B cell (primary cell): ENCODE measurements around the gene TMEM132E. TPM values are rescaled to one million over a fixed set of nuclear protein-coding genes. Genes with fewer than 3 reads are reported as not detected.
A peak's percentile ranks its signal among the peaks of the same experiment; 100 is the strongest.

ENCODE experiments used
- ATAC-seq: fragments of 200-7000 bp; cut with Tn5 transposase; one replicate; pipeline ENCODE4 v1.10.0; 2021; ENCODE audit warnings: low read depth, mild to moderate bottlenecking, moderate number of reproducible peaks, moderate library complexity
- CTCF ChIA-PET: fragments of 350-600 bp; sonication (Branson Sonifier 250); formaldehyde crosslinking; loops from one replicate; lab custom pipeline; 2021; ENCODE audit warnings: antibody characterized with exemption, inconsistent platforms; lab: Charles Lee
- POLR2A ChIA-PET: fragments of 350-600 bp; sonication (Branson Sonifier 250); formaldehyde crosslinking; loops from one replicate; lab custom pipeline; 2021; ENCODE audit warnings: antibody characterized with exemption; lab: Charles Lee
- DNase-seq: peaks from one replicate; pipeline ENCODE4 v3.0.0; 2013
- H2AFZ ChIP-seq: 2 replicates; pipeline ENCODE4 v1.6.1; 2012; ENCODE audit warnings: mild to moderate bottlenecking, low read depth, low read length; ENCODE audit not compliant: insufficient read depth, poor library complexity, severe bottlenecking
- H3K27ac ChIP-seq, 2 donors: 1 replicate in 1 of 2; 2 replicates in 1 of 2; pipeline ENCODE4 v1.5.1; 2012 to 2013; ENCODE audit warnings: low read length in 2 of 2, mild to moderate bottlenecking in 2 of 2, moderate library complexity in 1 of 2
- H3K27me3 ChIP-seq, 4 experiments: fragments of 200-600 bp in 1 of 4; sonication (generic) in 1 of 4; replicated peaks in 1 of 4; 1 replicate in 2 of 4; 2 replicates in 2 of 4; pipeline versions ENCODE4 v1.6.1 to v1.7.0; 2013 to 2016; ENCODE audit warnings: low read length in 3 of 4, mild to moderate bottlenecking in 2 of 4, mixed read lengths in 1 of 4, moderate library complexity in 1 of 4; ENCODE audit not compliant: insufficient read depth in 4 of 4, control insufficient read depth in 3 of 4; ENCODE audit errors: control extremely low read depth in 1 of 4
- H3K36me3 ChIP-seq, 2 experiments: replicated peaks in 1 of 2; 1 replicate in 1 of 2; 2 replicates in 1 of 2; pipeline versions ENCODE4 v1.6.1 to v1.7.1; 2013; ENCODE audit warnings: low read length in 1 of 2; ENCODE audit not compliant: insufficient read depth in 2 of 2, control insufficient read depth in 1 of 2; ENCODE audit errors: control extremely low read depth in 1 of 2, extremely low read depth in 1 of 2
- H3K4me1 ChIP-seq, 2 donors: fragments of 200-600 bp in 1 of 2; sonication (generic) in 1 of 2; 1 replicate in 1 of 2; 2 replicates in 1 of 2; pipeline versions ENCODE4 v1.5.1 to v1.6.1; 2013 to 2017; ENCODE audit warnings: low read length in 2 of 2; ENCODE audit not compliant: control insufficient read depth in 2 of 2, insufficient read depth in 2 of 2
- H3K4me2 ChIP-seq: replicated peaks from 2 replicates; pipeline ENCODE3; 2012; ENCODE audit warnings: mild to moderate bottlenecking, low read depth, low read length; ENCODE audit not compliant: poor library complexity, severe bottlenecking
- H3K4me3 ChIP-seq, 5 experiments: fragments of 200-600 bp in 1 of 5; sonication (generic) in 1 of 5; 1 replicate in 3 of 5; 2 replicates in 2 of 5; pipeline versions ENCODE4 v1.5.1 to v1.7.0; 2011 to 2016; ENCODE audit warnings: low read length in 4 of 5, mild to moderate bottlenecking in 4 of 5, low read depth in 2 of 5, control low read depth in 1 of 5, moderate library complexity in 1 of 5; ENCODE audit not compliant: insufficient read depth in 1 of 5; ENCODE audit errors: control extremely low read depth in 1 of 5, extremely low read depth in 1 of 5
- H3K79me2 ChIP-seq: fragments of 200-600 bp; sonication (generic); one replicate; pipeline ENCODE4 v1.6.0; 2016; ENCODE audit warnings: low read length; ENCODE audit not compliant: control insufficient read depth, insufficient read depth
- H3K9ac ChIP-seq: fragments of 200-600 bp; sonication (generic); 2 replicates; pipeline ENCODE4 v1.6.1; 2017; ENCODE audit warnings: mild to moderate bottlenecking, low read length, moderate library complexity
- H3K9me3 ChIP-seq, 3 donors: one replicate each; pipeline versions ENCODE4 v1.6.1 to v1.7.1; 2013; ENCODE audit warnings: low read length in 2 of 3; ENCODE audit not compliant: control insufficient read depth in 2 of 3, insufficient read depth in 1 of 3; ENCODE audit errors: control extremely low read depth in 1 of 3
- H4K20me1 ChIP-seq: 2 replicates; pipeline ENCODE4 v1.6.0; 2012; ENCODE audit warnings: mild to moderate bottlenecking, low read length; ENCODE audit not compliant: insufficient read depth, control insufficient read depth, poor library complexity, severe bottlenecking
- H3K27ac Mint-ChIP-seq: one replicate; pipeline ENCODE4 v1.8.0; 2021; ENCODE audit warnings: mixed read lengths
- H3K27me3 Mint-ChIP-seq: one replicate; pipeline ENCODE4 v1.8.0; 2021; ENCODE audit warnings: mixed read lengths
- H3K4me1 Mint-ChIP-seq: one replicate; pipeline ENCODE4 v1.8.0; 2021; ENCODE audit warnings: mixed read lengths
- H3K4me3 Mint-ChIP-seq: one replicate; pipeline ENCODE4 v1.8.0; 2021; ENCODE audit warnings: mixed read lengths
- H3K9me3 Mint-ChIP-seq: one replicate; pipeline ENCODE4 v1.8.0; 2022; ENCODE audit warnings: mixed read lengths; ENCODE audit not compliant: insufficient read depth
- EZH2 ChIP-seq: IDR thresholded peaks from 2 replicates; pipeline ENCODE4 v1.6.1; 2012; ENCODE audit warnings: borderline replicate concordance, low read depth, mild to moderate bottlenecking, moderate library complexity, low read length; ENCODE audit not compliant: insufficient read depth, poor library complexity, severe bottlenecking
- WGBS: methylation state at CpG from one replicate; pipeline ENCODE4 v1.1.5; 2013; ENCODE audit warnings: missing lambda C conversion rate; ENCODE audit not compliant: insufficient coverage; 5-methylcytosine and 5-hydroxymethylcytosine counted together
- intact Hi-C: fragments of 100-400 bp; cut with micrococcal nuclease; formaldehyde crosslinking; loops from one replicate; pipeline ENCODE4 v1.10.0; 2022
- polyA plus RNA-seq: library from polyadenylated mRNA; depleted of rRNA; stranded (reverse); fragments of >200 nt; gene quantifications from 2 replicates; pipeline ENCODE4 v1.2.3, GENCODE V29; 2012
- total RNA-seq, 2 donors: library from RNA; stranded (reverse); fragments of 120-200 nt in 1 of 2; gene quantifications; 1 replicate in 1 of 2; 2 replicates in 1 of 2; pipeline versions ENCODE4 v1.2.3 to v1.2.4, GENCODE V29; 2013 to 2022
- TF ChIP-seq, protein P1 (sequence below): fragments of 200-600 bp; IDR thresholded peaks from one replicate; pipeline ENCODE4 v1.8.0; 2022; ENCODE audit warnings: antibody characterized with exemption, mild to moderate bottlenecking

TMEM132E gene
- total and polyA plus RNA-seq, 2 donors (not counting 1 experiment from before 2014, with no cell fraction given) = not detected

DNA sequence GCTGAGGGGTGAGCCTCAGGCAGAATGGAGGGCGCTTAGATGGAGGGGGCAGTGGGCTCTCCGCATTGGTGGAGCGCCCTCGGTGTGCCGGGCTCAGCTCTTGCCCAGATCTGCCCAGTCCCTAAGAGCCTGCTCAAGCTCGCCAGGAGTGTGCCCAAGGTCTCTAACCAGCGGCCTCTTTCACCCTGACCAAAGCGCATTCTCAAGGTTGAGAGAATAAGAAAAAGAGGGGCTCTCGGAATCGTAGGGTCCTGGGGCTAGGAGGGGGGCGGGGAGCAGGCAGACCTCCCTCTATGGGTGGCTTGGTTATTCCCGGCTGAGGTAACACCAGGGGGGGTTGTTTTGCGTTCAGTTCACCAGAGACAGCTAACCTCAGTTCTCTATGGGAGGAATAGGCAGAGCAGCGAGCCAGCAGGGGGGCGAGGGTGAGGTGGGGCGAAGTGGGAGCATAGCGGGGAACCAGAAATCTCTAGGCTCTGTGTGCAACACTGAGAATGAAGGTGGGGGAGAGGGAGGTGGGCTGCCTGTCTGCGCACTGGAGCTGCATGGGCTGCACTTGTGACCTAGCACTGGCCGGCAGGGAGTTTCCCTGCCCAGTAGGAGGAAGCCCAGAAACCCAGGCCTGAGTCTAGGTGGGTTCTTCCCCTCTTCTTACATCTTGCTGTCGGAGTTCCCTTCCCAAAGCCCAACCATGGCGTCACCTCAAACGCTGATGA, 3.0 kb downstream of the TMEM132E start:
- no peak overlapping the region for H3K9ac ChIP-seq
- ChIA-PET POLR2A (no interaction called here), CTCF (no interaction called here)
- H3K79me2 ChIP-seq = no peaks in the 10 kb centered on the region
- H3K27ac ChIP-seq = no peak overlapping the region
- H3K4me3 ChIP-seq = no peak overlapping the region
- no peak for ATAC-seq
- TF ChIP-seq, protein P1, sequence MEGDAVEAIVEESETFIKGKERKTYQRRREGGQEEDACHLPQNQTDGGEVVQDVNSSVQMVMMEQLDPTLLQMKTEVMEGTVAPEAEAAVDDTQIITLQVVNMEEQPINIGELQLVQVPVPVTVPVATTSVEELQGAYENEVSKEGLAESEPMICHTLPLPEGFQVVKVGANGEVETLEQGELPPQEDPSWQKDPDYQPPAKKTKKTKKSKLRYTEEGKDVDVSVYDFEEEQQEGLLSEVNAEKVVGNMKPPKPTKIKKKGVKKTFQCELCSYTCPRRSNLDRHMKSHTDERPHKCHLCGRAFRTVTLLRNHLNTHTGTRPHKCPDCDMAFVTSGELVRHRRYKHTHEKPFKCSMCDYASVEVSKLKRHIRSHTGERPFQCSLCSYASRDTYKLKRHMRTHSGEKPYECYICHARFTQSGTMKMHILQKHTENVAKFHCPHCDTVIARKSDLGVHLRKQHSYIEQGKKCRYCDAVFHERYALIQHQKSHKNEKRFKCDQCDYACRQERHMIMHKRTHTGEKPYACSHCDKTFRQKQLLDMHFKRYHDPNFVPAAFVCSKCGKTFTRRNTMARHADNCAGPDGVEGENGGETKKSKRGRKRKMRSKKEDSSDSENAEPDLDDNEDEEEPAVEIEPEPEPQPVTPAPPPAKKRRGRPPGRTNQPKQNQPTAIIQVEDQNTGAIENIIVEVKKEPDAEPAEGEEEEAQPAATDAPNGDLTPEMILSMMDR = no peak
- no peak for TF ChIP-seq EZH2
- H4K20me1 ChIP-seq = no peaks in the 10 kb centered on the region
- 6% methylated on average over 18 of the region's 22 CpGs for WGBS
- peaks cover 0 to 9% (median 0%) of the 10 kb centered on the region in 3 donors for H3K9me3 ChIP-seq
- H3K27ac Mint-ChIP-seq = no peak overlapping the region
- no peaks in the 10 kb centered on the region for H3K9me3 Mint-ChIP-seq
- H3K4me2 ChIP-seq = no peak overlapping the region
- intact Hi-C loops = no loop called here
- H3K4me1 ChIP-seq = peaks cover 23 to 30% of the 10 kb centered on the region in 2 donors
- peaks cover 67% of the 10 kb centered on the region for H3K27me3 Mint-ChIP-seq
- no peak for DNase-seq
- no peak overlapping the region for H2AFZ ChIP-seq
- peak overlapping the region; percentile 3 for H3K4me3 Mint-ChIP-seq
- no peaks in the 10 kb centered on the region for H3K36me3 ChIP-seq
- H3K4me1 Mint-ChIP-seq = peaks cover 16% of the 10 kb centered on the region
- peaks cover 0 to 73% (median 36%) of the 10 kb centered on the region in 4 experiments for H3K27me3 ChIP-seq

GRCh38 chr17:34582901-34583245, 3.5 kb downstream of the TMEM132E start:
- H3K9me3 Mint-ChIP-seq = no peaks in the 10 kb centered on the region
- Histone ChIP-seq H4K20me1 (no peaks in the 10 kb centered on the region), H3K27ac (no peak overlapping the region), H3K79me2 (no peaks in the 10 kb centered on the region), H3K4me3 (no peak overlapping the region), H3K9ac (no peak overlapping the region), H3K27me3 (peaks cover 0 to 73% (median 31%) of the 10 kb centered on the region in 4 experiments), H3K4me1 (peaks cover 23 to 30% of the 10 kb centered on the region in 2 donors), H3K9me3 (peaks cover 0 to 9% (median 0%) of the 10 kb centered on the region in 3 donors), H3K36me3 (no peaks in the 10 kb centered on the region), H2AFZ (no peak overlapping the region), H3K4me2 (no peak overlapping the region)
- ATAC-seq = no peak
- peaks cover 16% of the 10 kb centered on the region for H3K4me1 Mint-ChIP-seq
- H3K27ac Mint-ChIP-seq = no peak overlapping the region
- ChIA-PET CTCF (no interaction called here), POLR2A (no interaction called here)
- TF ChIP-seq, protein P1 = no peak
- TF ChIP-seq EZH2 = no peak
- DNase-seq = no peak
- H3K4me3 Mint-ChIP-seq = peak overlapping the region; percentile 3
- 17% methylated on average over 2 of the region's 3 CpGs for WGBS
- peaks cover 67% of the 10 kb centered on the region for H3K27me3 Mint-ChIP-seq
- intact Hi-C loops = no loop called here
